ENCODE measurements around the gene TMEM91. TPM values are rescaled to one million over a fixed set of nuclear protein-coding genes. Genes with fewer than 3 reads are reported as not detected.

The TMEM91 gene
- total and polyA plus RNA-seq, 9 of the 15 experiments (the other 6 are each of a cell fraction or from before 2014, with no cell fraction given) = 1.2 to 5.2 (median 2.7) TPM

GRCh38 chr19:41352609-41353465, 23.5 kb upstream of the TMEM91 start (continued):
- TF ChIP-seq ZHX1 (conservative IDR thresholded peaks at IDR 0.05; ENCODE audit: low read length) (no peak), SMARCC2 (IDR thresholded peaks at IDR 0.05; ENCODE audit: low read depth) (no peak), ZNF174 (CRISPR knock-in tag; IDR thresholded peaks at IDR 0.05) (no peak), WHSC1 (IDR thresholded peaks at IDR 0.05; ENCODE audit: low read length) (no peak), EP400 (IDR thresholded peaks at IDR 0.05) (peak; percentile 91), RFX5 (IDR thresholded peaks at IDR 0.05; ENCODE audit: low read depth, low read length) (no peak), TAF15 (IDR thresholded peaks at IDR 0.05; ENCODE audit: low read depth, low read length) (no peak), LCOR (CRISPR knock-in tag; IDR thresholded peaks at IDR 0.05) (no peak), GTF2B (IDR thresholded peaks at IDR 0.05; ENCODE audit: extremely low read depth, insufficient read length) (no peak), ARID2 (IDR thresholded peaks at IDR 0.05) (0 out of 2 replicates have a peak, but pooled peaks have one; percentile 41), AFF4 (CRISPR knock-in tag; IDR thresholded peaks at IDR 0.05) (0 out of 2 replicates have a peak, but pooled peaks have one; percentile 25), FOXP4 (CRISPR knock-in tag; IDR thresholded peaks at IDR 0.05; ENCODE audit: borderline replicate concordance) (0 out of 2 replicates have a peak, but pooled peaks have one; percentile 79), YY1 (IDR thresholded peaks at IDR 0.05; ENCODE audit: borderline replicate concordance in 1 of 3, control insufficient read depth in 1 of 3, extremely low read depth in 1 of 3, insufficient read depth in 3 of 3, insufficient read length in 1 of 3, insufficient replicate concordance in 2 of 3, low read depth in 1 of 3, low read length in 2 of 3) (peak in 2 of 3 experiments; percentile 72 to 81), ZNF146 (CRISPR knock-in tag; IDR thresholded peaks at IDR 0.05; ENCODE audit: unreplicated experiment) (no peak), FOXJ3 (CRISPR knock-in tag; IDR thresholded peaks at IDR 0.05) (no peak), TOE1 (IDR thresholded peaks at IDR 0.05; ENCODE audit: borderline replicate concordance) (no peak), TOE1 (CRISPR knock-in tag; IDR thresholded peaks at IDR 0.05; ENCODE audit: borderline replicate concordance, low read depth) (no peak)

Data from K562 (cell line).